Nephron (organoid): ENCODE data around the gene ABCB11.

Source experiments
- H3K27ac Mint-ChIP-seq, 3 experiments: 2 replicates each; pipeline ENCODE4 v1.8.0; 2020; ENCODE audit warnings: mixed read lengths in 3 of 3, mild to moderate bottlenecking in 2 of 3, moderate library complexity in 1 of 3
- H3K27me3 Mint-ChIP-seq: 2 replicates; pipeline ENCODE4 v1.8.0; 2021; ENCODE audit warnings: low read depth, mild to moderate bottlenecking, moderate library complexity, mixed read lengths
- H3K36me3 Mint-ChIP-seq: 2 replicates; pipeline ENCODE4 v1.8.0; 2020; ENCODE audit warnings: low read depth, mixed read lengths
- H3K4me1 Mint-ChIP-seq: 2 replicates; pipeline ENCODE4 v1.8.0; 2020; ENCODE audit warnings: mixed read lengths
- H3K4me3 Mint-ChIP-seq, 3 experiments: 2 replicates each; pipeline ENCODE4 v1.8.0; 2020; ENCODE audit warnings: mild to moderate bottlenecking in 3 of 3, mixed read lengths in 3 of 3, moderate library complexity in 2 of 3
- H3K9me3 Mint-ChIP-seq: 2 replicates; pipeline ENCODE4 v1.8.0; 2020; ENCODE audit warnings: mixed read lengths
- TF ChIP-seq, protein P1 (sequence below), 3 experiments: fragments of 200-600 bp; sonication (generic); IDR thresholded peaks; one replicate each; pipeline ENCODE4 v1.5.0; 2021; ENCODE audit warnings: antibody characterized with exemption in 3 of 3; ENCODE audit not compliant: unreplicated experiment in 3 of 3

The ABCB11 gene

DNA sequence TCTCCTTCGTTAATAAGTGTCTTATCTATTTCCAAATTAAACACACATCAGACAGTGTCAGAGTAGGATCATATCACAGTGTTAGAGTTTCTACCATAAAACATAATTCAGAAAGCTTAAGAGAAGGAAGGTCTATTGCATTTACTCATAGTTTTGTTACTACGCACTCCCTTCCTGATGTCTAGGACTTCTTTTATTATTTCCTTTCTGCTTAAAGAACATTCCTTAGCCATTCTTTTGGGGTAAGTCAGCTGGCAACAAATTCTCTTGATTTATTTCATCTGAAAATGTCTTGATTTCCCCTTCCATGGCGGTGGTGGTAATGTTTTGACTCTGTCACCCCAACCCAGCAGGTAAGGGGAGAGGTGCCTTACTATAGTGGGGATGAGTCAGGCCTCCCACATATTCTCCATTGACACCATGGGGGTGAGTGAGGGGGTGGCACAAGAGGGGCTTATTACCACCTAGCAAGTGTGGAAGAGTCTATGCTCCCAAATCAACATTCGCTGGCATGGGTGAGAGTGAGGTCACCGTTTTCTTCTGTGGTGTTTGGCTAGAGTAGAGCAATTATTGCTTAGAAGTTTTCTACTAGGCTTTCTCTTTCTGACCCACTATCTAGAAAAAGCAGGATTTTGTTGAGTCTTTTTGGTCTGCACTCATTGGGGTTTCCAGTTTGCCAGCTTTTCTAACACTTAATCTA lies 29.9 kb downstream of the ABCB11 start:
- H3K4me1 Mint-ChIP-seq, result no peaks in the 10 kb centered on the region
- no peak overlapping the region for H3K4me3 Mint-ChIP-seq
- peaks cover 3% of the 10 kb centered on the region for H3K9me3 Mint-ChIP-seq
- TF ChIP-seq, protein P1, sequence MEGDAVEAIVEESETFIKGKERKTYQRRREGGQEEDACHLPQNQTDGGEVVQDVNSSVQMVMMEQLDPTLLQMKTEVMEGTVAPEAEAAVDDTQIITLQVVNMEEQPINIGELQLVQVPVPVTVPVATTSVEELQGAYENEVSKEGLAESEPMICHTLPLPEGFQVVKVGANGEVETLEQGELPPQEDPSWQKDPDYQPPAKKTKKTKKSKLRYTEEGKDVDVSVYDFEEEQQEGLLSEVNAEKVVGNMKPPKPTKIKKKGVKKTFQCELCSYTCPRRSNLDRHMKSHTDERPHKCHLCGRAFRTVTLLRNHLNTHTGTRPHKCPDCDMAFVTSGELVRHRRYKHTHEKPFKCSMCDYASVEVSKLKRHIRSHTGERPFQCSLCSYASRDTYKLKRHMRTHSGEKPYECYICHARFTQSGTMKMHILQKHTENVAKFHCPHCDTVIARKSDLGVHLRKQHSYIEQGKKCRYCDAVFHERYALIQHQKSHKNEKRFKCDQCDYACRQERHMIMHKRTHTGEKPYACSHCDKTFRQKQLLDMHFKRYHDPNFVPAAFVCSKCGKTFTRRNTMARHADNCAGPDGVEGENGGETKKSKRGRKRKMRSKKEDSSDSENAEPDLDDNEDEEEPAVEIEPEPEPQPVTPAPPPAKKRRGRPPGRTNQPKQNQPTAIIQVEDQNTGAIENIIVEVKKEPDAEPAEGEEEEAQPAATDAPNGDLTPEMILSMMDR (IDR thresholded peaks at IDR 0.05; ENCODE audit: unreplicated experiment in 3 of 3), result no peak
- no peaks in the 10 kb centered on the region for H3K36me3 Mint-ChIP-seq
- no peak overlapping the region for H3K27ac Mint-ChIP-seq
- H3K27me3 Mint-ChIP-seq, result no peaks in the 10 kb centered on the region

DNA sequence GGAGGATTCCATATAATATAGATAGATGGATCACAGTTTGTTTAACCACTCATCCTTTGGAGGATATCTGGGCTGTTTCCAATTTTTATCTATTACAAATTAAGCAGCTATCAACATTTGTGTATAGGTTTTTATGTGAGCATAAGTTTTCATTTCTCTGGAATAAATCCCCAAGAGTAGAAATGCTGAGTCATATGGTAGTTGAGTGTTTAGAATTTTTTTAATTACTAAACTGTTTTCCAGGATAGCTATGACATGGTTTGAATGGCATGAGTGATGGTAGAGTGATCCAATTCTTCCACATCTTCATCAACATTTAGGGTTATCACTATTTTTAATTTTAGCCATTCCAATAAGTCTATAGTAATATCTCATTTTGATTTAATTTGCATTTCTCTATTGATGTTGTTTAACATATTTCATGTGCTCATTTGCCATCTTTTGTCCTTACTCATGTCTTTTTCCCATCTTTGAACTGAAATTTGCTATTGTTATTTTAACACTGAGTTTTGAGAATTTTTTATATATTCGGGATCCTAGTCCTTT lies 31.4 kb downstream of the ABCB11 start:
- H3K4me3 Mint-ChIP-seq, result no peak overlapping the region
- TF ChIP-seq, protein P1 (IDR thresholded peaks at IDR 0.05; ENCODE audit: unreplicated experiment in 3 of 3), result no peak
- H3K27me3 Mint-ChIP-seq, result no peaks in the 10 kb centered on the region
- H3K27ac Mint-ChIP-seq, result no peak overlapping the region
- no peaks in the 10 kb centered on the region for H3K36me3 Mint-ChIP-seq
- H3K4me1 Mint-ChIP-seq, result no peaks in the 10 kb centered on the region
- H3K9me3 Mint-ChIP-seq, result peaks cover under 1% of the 10 kb centered on the region

DNA sequence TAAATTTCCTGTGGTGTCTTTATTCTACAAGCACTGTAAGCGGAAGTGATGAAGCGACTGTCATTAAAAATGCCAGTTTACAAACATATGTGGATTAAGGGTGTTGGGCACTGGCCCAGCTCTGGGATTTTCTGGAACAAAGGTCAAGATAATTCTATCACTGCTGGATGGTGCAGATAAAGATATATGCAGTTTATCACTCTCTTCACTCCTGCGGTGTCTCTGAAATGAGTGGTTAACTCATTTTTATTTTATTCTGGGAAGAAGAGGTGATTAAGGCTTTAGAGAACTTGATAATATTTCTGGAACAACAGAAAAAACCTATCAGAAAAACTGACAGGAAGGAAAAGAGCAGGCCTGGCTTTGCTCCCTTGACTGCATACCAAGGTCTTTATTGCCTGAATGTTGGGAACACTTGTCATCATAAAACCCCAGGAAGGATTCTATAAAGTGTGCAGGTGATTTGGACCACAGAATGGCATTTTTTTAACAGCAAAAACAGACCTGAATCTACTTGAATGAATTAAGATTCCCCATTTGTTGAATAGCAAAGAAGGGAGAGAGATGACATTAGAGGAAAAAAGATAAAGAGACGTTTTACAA lies 32.4 kb downstream of the ABCB11 start:
- Mint-ChIP-seq H3K27me3 (no peaks in the 10 kb centered on the region), H3K27ac (no peak overlapping the region), H3K4me1 (no peaks in the 10 kb centered on the region), H3K9me3 (no peaks in the 10 kb centered on the region), H3K4me3 (no peak overlapping the region), H3K36me3 (no peaks in the 10 kb centered on the region)
- TF ChIP-seq, protein P1 (IDR thresholded peaks at IDR 0.05; ENCODE audit: unreplicated experiment in 3 of 3), result no peak

DNA sequence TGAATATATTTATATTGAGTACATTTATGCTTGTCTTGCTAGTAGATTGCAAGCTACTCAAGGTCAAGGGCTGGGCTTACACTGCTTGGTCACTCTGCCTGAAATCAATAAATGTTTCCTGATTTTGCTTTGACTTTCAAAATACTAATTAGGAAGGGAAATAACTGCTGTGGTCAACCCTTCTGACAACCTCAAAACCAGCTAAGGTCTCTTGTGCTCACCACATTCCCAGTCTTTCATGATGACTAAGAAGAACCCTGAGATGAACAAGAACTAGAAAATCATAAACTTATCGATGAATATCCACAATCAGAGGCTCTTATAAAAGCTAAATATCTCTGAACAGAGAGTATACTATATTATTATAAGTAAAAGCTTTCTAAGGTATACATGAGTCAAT lies 33.3 kb downstream of the ABCB11 start:
- H3K27ac Mint-ChIP-seq, result no peak overlapping the region
- H3K36me3 Mint-ChIP-seq, result no peaks in the 10 kb centered on the region
- no peaks in the 10 kb centered on the region for H3K4me1 Mint-ChIP-seq
- TF ChIP-seq, protein P1 (IDR thresholded peaks at IDR 0.05; ENCODE audit: unreplicated experiment in 3 of 3), result no peak
- H3K27me3 Mint-ChIP-seq, result no peaks in the 10 kb centered on the region
- H3K9me3 Mint-ChIP-seq, result no peaks in the 10 kb centered on the region
- no peak overlapping the region for H3K4me3 Mint-ChIP-seq

DNA sequence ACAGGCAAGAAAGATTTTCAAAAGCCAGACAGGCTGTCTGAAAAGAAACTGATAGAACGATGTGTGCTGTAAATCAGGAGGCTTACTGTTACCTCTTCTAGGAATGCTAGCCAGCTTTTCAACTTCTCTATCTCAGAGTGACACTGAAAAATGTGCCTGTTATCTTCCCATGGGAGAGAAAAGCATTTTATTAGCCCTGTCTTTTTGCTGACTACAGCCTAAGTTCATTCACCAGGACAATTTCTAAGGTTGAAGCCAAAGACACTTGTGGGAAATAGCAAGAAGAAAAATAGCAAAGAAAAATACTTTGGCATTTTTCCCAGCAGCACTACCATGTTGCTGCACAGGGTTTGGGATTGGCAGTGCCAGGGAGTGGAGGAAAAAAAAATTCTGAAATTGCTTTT lies 34.0 kb downstream of the ABCB11 start:
- Mint-ChIP-seq H3K4me1 (no peaks in the 10 kb centered on the region), H3K36me3 (no peaks in the 10 kb centered on the region), H3K27ac (no peak overlapping the region), H3K9me3 (no peaks in the 10 kb centered on the region), H3K4me3 (no peak overlapping the region), H3K27me3 (no peaks in the 10 kb centered on the region)
- TF ChIP-seq, protein P1 (IDR thresholded peaks at IDR 0.05; ENCODE audit: unreplicated experiment in 3 of 3), result no peak
